ENCODE results near the gene ARID2.
A peak's percentile ranks its signal among the peaks of the same experiment; 100 is the strongest.

The ARID2 gene

DNA sequence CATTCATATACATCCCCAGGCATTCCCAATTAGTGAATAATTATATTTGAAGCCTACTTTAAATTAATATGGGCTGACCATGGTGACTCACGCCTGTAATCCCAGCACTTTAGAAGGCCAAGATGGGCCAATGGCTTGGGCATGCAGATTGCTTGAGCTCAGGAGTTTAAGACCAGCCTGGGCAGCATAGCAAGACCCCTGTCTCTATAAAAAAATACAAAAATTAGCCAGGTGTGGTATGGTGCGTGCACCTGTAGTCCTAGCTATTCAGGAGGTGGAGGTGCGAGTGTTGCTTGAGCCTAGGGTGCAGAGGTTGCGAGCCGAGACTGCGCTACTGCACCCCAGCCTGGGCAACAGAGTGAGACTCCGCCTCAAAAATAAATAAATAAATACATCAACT lies 7.6 kb upstream of the ARID2 start:
- DNase-seq (ENCODE audit: low read depth in 3 of 3) = no peak

GRCh38 chr12:45725631-45726602 lies 3.6 kb upstream of the ARID2 start:
- no peak for DNase-seq (ENCODE audit: low read depth in 3 of 3)

DNA sequence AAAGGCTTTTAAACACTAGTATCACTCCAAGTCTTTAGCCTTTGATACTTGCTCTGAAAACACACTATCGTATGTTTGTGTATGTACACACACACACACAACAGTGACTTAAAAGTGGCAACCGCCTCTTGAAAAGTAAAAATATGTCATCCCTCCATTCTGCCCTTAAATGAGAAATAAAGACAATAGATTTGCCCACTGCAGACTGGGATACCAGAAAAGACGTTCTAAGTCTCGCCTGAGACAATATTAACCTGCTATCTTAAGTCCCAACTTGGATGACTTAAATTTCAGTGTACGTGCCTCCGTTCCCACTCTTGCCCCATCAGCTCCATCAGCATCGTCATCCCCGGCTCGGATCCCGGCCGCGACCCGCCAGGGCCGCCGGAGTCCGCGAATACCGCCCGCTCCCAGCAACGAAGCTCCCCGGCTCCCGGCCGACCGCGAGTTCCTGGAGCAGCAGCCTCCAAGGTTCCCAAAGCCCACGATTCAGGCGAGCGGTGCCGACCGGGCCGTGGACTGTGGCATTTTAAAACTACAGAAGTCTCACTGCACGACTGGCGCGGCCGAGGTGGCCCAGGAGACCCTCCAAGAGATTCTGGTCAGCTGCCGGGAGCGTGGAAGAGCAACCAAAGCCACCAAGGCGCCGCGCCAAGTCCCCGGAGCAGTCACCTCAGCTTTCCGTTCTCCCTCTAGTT lies 2.8 kb upstream of the ARID2 start:
- peak in 1 of 3 experiments; percentile 23 for DNase-seq (ENCODE audit: low read depth in 3 of 3)

- peak; percentile 68 to 75 (median 73) for DNase-seq (ENCODE audit: low read depth in 3 of 3)
Observed at GRCh38 chr12:45727301-45727979, 2.1 kb upstream of the ARID2 start.

DNA sequence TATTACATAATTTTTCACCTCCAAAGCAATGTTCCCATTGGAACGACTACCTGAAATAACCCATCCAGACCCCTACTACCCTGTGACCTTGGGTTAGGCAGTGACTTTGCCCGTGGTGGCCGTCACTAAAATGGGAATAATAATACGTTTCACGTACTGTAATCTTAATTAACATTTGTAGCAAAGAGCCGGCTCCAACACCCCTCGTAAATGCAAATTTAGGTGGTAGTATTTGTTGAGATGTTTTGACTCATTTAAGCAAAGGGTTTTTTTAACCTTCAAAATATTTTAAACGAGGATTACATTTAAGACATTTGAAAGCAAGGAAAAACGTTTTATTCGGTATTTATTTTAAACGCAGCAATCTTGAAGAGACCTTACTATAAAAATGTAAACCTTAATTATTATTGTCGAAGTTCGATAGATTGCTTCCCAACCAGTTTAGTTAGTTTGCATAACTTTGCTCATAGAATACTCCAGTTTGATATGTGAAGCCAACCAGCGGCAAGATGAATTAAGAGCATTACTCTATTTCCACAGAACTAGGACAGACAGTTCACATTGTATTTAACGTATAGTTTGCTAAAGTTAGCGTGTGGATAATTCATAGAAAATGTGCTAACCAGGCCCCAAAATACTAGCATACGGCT lies 1.4 kb upstream of the ARID2 start:
- DNase-seq (ENCODE audit: low read depth in 3 of 3) = no peak

GRCh38 chr12:45728630-45729232 lies 775 bp upstream of the ARID2 start:
- peak; percentile 84 to 96 (median 95) for DNase-seq (ENCODE audit: low read depth in 3 of 3)

- peak in 2 of 3 experiments; percentile 16 to 35 for DNase-seq (ENCODE audit: low read depth in 3 of 3)
Observed at GRCh38 chr12:45730084-45730347, 510 bp downstream of the ARID2 start.

- peak; percentile 28 to 47 (median 34) for DNase-seq (ENCODE audit: low read depth in 3 of 3)
Observed at GRCh38 chr12:45730348-45731189, 1.1 kb downstream of the ARID2 start.

- DNase-seq (ENCODE audit: low read depth in 3 of 3) = no peak
Observed at GRCh38 chr12:45731190-45731775, 1.8 kb downstream of the ARID2 start.

GRCh38 chr12:45732250-45732649 lies 2.7 kb downstream of the ARID2 start:
- no peak for DNase-seq (ENCODE audit: low read depth in 3 of 3)

GRCh38 chr12:45732936-45733335 lies 3.4 kb downstream of the ARID2 start:
- DNase-seq (ENCODE audit: low read depth in 3 of 3) = no peak

DNA sequence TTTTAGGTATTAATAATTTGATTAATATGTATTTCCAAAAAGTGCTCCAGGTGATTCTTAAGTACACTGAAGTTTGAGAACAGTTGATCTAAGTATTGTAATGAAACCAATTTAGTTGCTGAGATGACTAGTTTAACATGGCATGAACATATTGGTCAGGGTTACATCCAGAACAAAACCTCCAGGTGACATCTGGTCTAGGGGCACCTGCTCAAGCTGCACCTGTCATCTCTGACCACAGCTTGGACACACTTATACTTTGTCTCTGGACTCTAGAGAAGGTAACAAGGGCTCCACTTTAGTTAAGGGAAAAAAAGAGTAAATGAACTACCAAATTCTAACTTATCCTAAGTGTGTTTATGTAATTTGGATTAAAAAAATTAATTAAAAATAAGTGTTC lies 8.1 kb downstream of the ARID2 start:
- DNase-seq (ENCODE audit: low read depth in 3 of 3) = no peak

GRCh38 chr12:45742590-45742989 lies 13.1 kb downstream of the ARID2 start:
- no peak for DNase-seq (ENCODE audit: low read depth in 3 of 3)

- DNase-seq (ENCODE audit: low read depth in 3 of 3) = no peak
Observed at GRCh38 chr12:45743247-45743646, 13.7 kb downstream of the ARID2 start.

DNA sequence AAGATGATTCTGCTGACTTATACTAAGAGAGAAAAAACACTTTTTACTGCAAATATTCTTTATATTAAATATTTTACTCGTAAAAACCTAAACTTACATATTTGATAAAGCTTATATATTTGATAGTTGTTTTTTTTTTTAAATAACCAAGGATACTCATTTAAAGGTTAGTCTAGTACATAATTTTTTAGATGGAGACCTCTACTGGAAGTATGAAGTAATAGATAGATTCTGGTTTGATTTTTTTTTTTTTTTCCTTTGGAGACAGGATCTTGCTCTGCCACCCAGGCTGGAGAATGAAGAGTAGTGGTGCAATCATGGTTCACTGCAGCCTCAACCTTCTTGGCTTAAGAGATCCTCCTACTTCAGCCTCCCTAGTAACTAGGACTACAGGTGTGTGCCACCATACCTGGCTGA lies 16.4 kb downstream of the ARID2 start:
- DNase-seq (ENCODE audit: low read depth in 3 of 3) = no peak

- no peak for DNase-seq (ENCODE audit: low read depth in 3 of 3)
Observed at GRCh38 chr12:45756666-45757065, 27.2 kb downstream of the ARID2 start.

DNA sequence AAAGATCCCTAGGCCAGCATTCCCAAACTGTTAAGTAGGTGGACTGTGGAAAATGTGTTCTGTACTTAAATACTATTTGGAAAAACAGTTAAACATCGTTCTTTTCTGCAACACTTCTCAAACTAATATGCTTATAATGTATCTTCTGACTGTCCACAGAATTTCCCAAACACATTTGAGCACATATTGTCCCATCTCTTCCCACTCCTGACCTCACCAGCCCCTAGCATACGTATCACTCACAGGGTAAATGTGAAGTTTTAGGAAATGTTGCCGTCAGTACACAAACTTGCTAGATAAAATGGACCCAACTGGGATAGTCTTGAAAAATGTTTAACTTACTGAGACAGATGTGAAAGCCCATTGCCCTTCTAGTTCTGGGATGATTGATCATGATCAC lies 27.7 kb downstream of the ARID2 start:
- no peak for DNase-seq (ENCODE audit: low read depth in 3 of 3)

DNA sequence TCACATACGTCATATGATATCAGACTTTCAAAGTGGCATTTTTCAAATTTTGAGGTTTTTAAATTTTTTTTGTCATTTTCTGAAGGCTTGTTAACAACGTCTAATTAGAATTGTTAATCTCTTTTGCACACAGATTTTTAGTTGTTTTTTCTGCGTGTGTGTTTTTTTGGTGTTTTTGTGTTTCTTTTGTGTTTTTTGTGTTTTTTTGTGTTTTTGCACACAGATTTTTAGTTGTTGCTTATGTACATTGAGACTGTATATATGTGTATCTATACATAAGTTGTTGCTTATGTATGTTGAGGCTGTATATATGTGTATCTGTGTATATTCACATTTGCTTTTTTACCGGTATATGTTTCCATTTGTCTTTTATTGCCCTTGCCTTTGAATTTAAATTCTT lies 30.8 kb downstream of the ARID2 start:
- DNase-seq (ENCODE audit: low read depth in 3 of 3) = no peak

DNA sequence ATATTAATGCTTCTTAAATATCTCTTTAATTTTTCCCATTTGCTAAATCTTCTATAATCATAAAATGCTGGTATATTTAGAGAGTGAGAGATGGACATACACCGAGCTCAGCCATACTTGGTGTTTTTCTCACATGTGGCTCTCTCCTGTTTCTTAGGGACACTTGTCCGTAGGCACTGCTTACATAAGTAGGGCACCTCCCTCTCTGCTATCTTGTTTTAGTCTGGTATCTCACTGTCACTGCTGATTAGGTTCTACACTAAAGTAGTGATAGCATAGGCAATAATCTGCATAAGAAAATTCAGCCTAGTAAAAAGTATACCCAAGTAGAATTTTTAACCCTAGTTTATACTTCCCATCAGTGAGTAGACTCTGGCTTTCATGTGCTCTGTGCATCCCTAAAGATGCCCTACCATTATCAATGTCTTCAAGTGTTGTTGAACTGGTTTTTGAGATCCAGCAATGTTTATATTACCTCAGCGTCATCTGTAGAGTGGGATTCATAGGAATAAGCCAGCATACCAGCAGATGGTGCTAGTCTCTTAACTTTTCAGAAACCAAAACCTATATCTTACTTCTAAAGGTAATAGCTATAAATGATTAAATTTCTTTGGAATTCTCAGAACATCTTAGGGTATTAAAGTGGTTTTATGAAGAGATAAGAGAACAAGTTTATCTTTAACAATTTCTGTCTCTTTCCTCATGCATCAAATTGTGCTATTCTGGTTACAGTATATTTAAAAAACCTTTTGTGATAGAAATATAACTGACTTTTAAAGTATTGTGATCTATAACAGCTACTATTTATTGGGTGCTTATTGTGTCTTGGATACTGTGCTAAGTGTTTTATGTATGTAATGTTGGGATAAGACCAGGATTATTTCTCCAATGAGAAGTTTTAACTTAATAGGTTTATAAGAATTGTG lies 32.9 kb downstream of the ARID2 start:
- no peak for DNase-seq (ENCODE audit: low read depth in 3 of 3)
